Tibial artery (tissue), 4 donors: ENCODE data around the gene EEF2K.

Experiments used
- DNase-seq, 2 donors: peaks; one replicate each; pipeline ENCODE4 v3.0.0-alpha.2; 2019
- H3K27ac ChIP-seq, 2 donors: fragments of 200-600 bp; sonication (generic) in 1 of 2; 1 replicate in 1 of 2; 2 replicates in 1 of 2; pipeline ENCODE4 v1.5.1; 2018 to 2019; ENCODE audit warnings: mild to moderate bottlenecking in 1 of 2
- H3K27me3 ChIP-seq, 2 donors: fragments of 200-600 bp; sonication (generic) in 1 of 2; one replicate each; pipeline versions ENCODE4 v1.5.1 to v1.6.0; 2016 to 2019
- H3K36me3 ChIP-seq, 3 donors: fragments of 200-600 bp; sonication (generic) in 2 of 3; one replicate each; pipeline ENCODE4 v1.5.1; 2016 to 2019; ENCODE audit warnings: mild to moderate bottlenecking in 2 of 3
- H3K4me1 ChIP-seq, 4 donors: fragments of 200-600 bp; sonication (generic) in 2 of 4; 1 replicate in 3 of 4; 2 replicates in 1 of 4; pipeline ENCODE4 v1.5.1; 2016 to 2019
- H3K4me3 ChIP-seq, 2 donors: fragments of 200-600 bp; sonication (generic) in 1 of 2; 1 replicate in 1 of 2; 2 replicates in 1 of 2; pipeline ENCODE4 v1.5.1; 2018 to 2019; ENCODE audit warnings: mild to moderate bottlenecking in 2 of 2
- H3K9me3 ChIP-seq, 3 donors: fragments of 200-600 bp; sonication (generic) in 1 of 3; one replicate each; pipeline ENCODE4 v1.5.1; 2016 to 2019
- CTCF ChIP-seq, 2 experiments: fragments of 200-600 bp in 1 of 2; fragments of 450-650 bp in 1 of 2; IDR thresholded peaks; one replicate each; pipeline ENCODE4 v1.5.1; 2017 to 2019; ENCODE audit warnings: antibody characterized with exemption in 2 of 2, mild to moderate bottlenecking in 1 of 2, moderate library complexity in 1 of 2
- intact Hi-C: fragments of 100-400 bp; cut with DNase I; formaldehyde crosslinking; loops from one replicate; pipeline ENCODE4 v1.15.0; 2023; ENCODE audit warnings: low total_unique reads

The EEF2K gene

GRCh38 chr16:22320572-22321339 lies 114.7 kb downstream of the EEF2K start:
- Histone ChIP-seq H3K4me3 (no peak overlapping the region), H3K36me3 (peaks cover 31 to 93% (median 83%) of the 10 kb centered on the region in 3 donors), H3K9me3 (no peaks in the 10 kb centered on the region), H3K27me3 (no peaks in the 10 kb centered on the region), H3K4me1 (no peaks in the 10 kb centered on the region), H3K27ac (no peak overlapping the region)
- no peak for DNase-seq
- intact Hi-C loops, result no loop called here
- no peak for TF ChIP-seq CTCF (IDR thresholded peaks at IDR 0.05)

GRCh38 chr16:22321340-22322001 lies 115.4 kb downstream of the EEF2K start:
- TF ChIP-seq CTCF (IDR thresholded peaks at IDR 0.05), result peak; percentile 88 to 92
- Histone ChIP-seq H3K27me3 (no peaks in the 10 kb centered on the region), H3K27ac (no peak overlapping the region), H3K4me3 (no peak overlapping the region), H3K9me3 (no peaks in the 10 kb centered on the region), H3K4me1 (no peaks in the 10 kb centered on the region), H3K36me3 (peaks cover 36 to 93% (median 83%) of the 10 kb centered on the region in 3 donors)
- DNase-seq, result peak in 1 of 2 donors; percentile 60
- intact Hi-C loops, result no loop called here

GRCh38 chr16:22322021-22322471 lies 116.0 kb downstream of the EEF2K start:
- no peak overlapping the region for H3K4me3 ChIP-seq
- no peaks in the 10 kb centered on the region for H3K4me1 ChIP-seq
- H3K27me3 ChIP-seq, result no peaks in the 10 kb centered on the region
- no peak for TF ChIP-seq CTCF (IDR thresholded peaks at IDR 0.05)
- H3K36me3 ChIP-seq, result peaks cover 36 to 93% (median 83%) of the 10 kb centered on the region in 3 donors
- no peaks in the 10 kb centered on the region for H3K9me3 ChIP-seq
- DNase-seq, result no peak
- intact Hi-C loops, result no loop called here
- no peak overlapping the region for H3K27ac ChIP-seq

GRCh38 chr16:22322741-22323140 lies 116.7 kb downstream of the EEF2K start:
- Histone ChIP-seq H3K4me1 (no peaks in the 10 kb centered on the region), H3K9me3 (no peaks in the 10 kb centered on the region), H3K27ac (no peak overlapping the region), H3K4me3 (no peak overlapping the region), H3K27me3 (no peaks in the 10 kb centered on the region), H3K36me3 (peaks cover 36 to 93% (median 83%) of the 10 kb centered on the region in 3 donors)
- no peak for TF ChIP-seq CTCF (IDR thresholded peaks at IDR 0.05)
- DNase-seq, result no peak
- intact Hi-C loops, result no loop called here

GRCh38 chr16:22323173-22323958 lies 117.3 kb downstream of the EEF2K start:
- Histone ChIP-seq H3K36me3 (peaks cover 36 to 93% (median 83%) of the 10 kb centered on the region in 3 donors), H3K9me3 (no peaks in the 10 kb centered on the region), H3K27ac (no peak overlapping the region), H3K4me1 (no peaks in the 10 kb centered on the region), H3K27me3 (no peaks in the 10 kb centered on the region), H3K4me3 (no peak overlapping the region)
- TF ChIP-seq CTCF (IDR thresholded peaks at IDR 0.05), result no peak
- DNase-seq, result no peak
- intact Hi-C loops, result no loop called here
